Body of pancreas (tissue), 4 donors: ENCODE results near the gene PNKP. TPM values are rescaled to one million over a fixed set of nuclear protein-coding genes. Genes with fewer than 3 reads are reported as not detected.
A peak's percentile ranks its signal among the peaks of the same experiment; 100 is the strongest.

Experiments used
- ATAC-seq: fragments of 150-250 bp; one replicate; pipeline ENCODE4 v1.9.1; 2016
- DNase-seq, 4 donors: peaks; one replicate each; pipeline ENCODE4 v3.0.0-alpha.2; 2019
- H3K27ac ChIP-seq, 4 donors: fragments of 200-600 bp; sonication (generic); 1 replicate in 3 of 4; 2 replicates in 1 of 4; pipeline versions ENCODE4 v1.5.1 to v1.6.1; 2016 to 2019; ENCODE audit warnings: mild to moderate bottlenecking in 1 of 4, mixed read lengths in 1 of 4, moderate library complexity in 1 of 4
- H3K27me3 ChIP-seq, 2 donors: fragments of 200-600 bp; sonication (generic); one replicate each; pipeline ENCODE4 v1.6.0; 2016; ENCODE audit warnings: mild to moderate bottlenecking in 1 of 2
- H3K36me3 ChIP-seq, 2 donors: fragments of 200-600 bp; sonication (generic); replicated peaks in 1 of 2; 2 replicates each; pipeline ENCODE4 v1.5.1; 2016; ENCODE audit warnings: low read depth in 2 of 2; ENCODE audit not compliant: insufficient read depth in 1 of 2
- H3K4me1 ChIP-seq: fragments of 200-600 bp; sonication (generic); one replicate; pipeline ENCODE4 v1.6.0; 2016
- H3K4me3 ChIP-seq, 2 donors: fragments of 200-600 bp; sonication (generic); 1 replicate in 1 of 2; 2 replicates in 1 of 2; pipeline ENCODE4 v1.5.1; 2016 to 2019
- H3K9me3 ChIP-seq, 3 donors: fragments of 200-600 bp; sonication (generic); 1 replicate in 2 of 3; 2 replicates in 1 of 3; pipeline ENCODE4 v1.5.1; 2016
- POLR2A ChIP-seq, 3 donors: fragments of 450-650 bp; IDR thresholded peaks; one replicate each; pipeline ENCODE4 v1.6.1; 2016; ENCODE audit warnings: antibody characterized with exemption in 3 of 3, mild to moderate bottlenecking in 2 of 3
- WGBS, 2 donors: methylation state at CpG; one replicate each; pipeline ENCODE4 v1.1.5; 2017; 5-methylcytosine and 5-hydroxymethylcytosine counted together
- intact Hi-C: fragments of 100-400 bp; cut with DNase I; formaldehyde crosslinking; loops from one replicate; pipeline ENCODE4 v1.15.1; 2023
- total RNA-seq, 2 donors: library from RNA; depleted of rRNA; stranded (reverse); fragments of >200 nt; gene quantifications; one replicate each; pipeline ENCODE4 v1.1.0, GENCODE V29; 2016
- TF ChIP-seq, protein P1 (sequence below), 7 experiments: fragments of 450-650 bp in 4 of 7; fragments of 200-600 bp in 3 of 7; sonication (generic) in 3 of 7; IDR thresholded peaks; one replicate each; pipeline ENCODE4 v1.5.1; 2016 to 2019; ENCODE audit warnings: antibody characterized with exemption in 7 of 7

The PNKP gene
- total RNA-seq, 2 donors from 2014 or later = 59.7 to 122 TPM

DNA sequence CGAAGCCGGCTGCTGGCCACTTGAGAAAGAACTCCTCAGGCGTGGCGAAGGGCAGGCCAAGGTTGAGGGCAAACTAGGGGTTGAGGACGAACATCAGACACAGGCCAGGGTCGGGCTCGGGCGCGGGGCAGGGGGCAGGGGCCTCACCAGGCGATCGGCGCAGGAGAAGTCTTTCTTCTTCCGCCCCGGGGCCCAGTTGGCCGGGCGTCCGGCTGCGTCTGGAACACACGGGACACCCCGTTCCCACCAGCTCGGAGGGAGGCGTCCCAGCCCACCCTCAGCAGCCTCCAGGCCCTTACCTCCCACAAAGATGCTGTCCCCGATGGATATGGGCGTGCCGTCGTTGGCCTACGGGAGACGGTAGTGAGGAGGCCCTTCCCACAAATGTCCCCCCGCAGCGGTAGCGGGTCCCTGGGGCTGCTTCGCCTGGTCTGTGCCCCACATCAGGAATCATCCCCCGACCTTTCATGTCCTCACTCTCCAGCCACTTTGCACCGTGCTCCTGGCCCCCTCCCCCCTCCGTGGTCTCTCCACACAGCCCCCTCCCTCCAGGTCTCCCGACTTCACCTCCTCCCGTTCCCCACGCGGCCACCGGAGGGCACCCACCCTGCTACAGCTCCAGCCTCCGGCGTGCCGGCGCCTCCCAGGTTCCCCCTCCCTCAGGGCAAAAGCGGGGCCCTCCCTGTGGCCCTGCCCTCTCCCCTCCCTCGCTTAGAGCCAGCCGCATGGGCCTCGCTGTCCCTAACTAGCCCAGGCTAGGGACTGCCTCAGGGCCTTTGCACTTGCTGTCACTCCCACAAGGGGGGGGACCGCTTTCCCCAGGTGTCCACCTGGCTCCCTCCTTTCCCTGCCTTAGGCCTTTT lies 4.8 kb downstream of the PNKP start:
- intact Hi-C loops = no loop called here

GRCh38 chr19:49861541-49862378 lies 5.6 kb downstream of the PNKP start:
- H3K4me1 ChIP-seq = peaks cover 20% of the 10 kb centered on the region
- ATAC-seq (no peak), DNase-seq (peak in 1 of 4 donors; percentile 4)
- no peaks in the 10 kb centered on the region for H3K9me3 ChIP-seq
- WGBS, 2 donors = 85 to 92% methylated on average over 42 to 59 of the region's 60 CpGs
- peaks cover 15 to 20% of the 10 kb centered on the region in 2 donors for H3K36me3 ChIP-seq
- intact Hi-C loops = no loop called here
- TF ChIP-seq POLR2A (IDR thresholded peaks at IDR 0.05) = no peak
- TF ChIP-seq, protein P1, sequence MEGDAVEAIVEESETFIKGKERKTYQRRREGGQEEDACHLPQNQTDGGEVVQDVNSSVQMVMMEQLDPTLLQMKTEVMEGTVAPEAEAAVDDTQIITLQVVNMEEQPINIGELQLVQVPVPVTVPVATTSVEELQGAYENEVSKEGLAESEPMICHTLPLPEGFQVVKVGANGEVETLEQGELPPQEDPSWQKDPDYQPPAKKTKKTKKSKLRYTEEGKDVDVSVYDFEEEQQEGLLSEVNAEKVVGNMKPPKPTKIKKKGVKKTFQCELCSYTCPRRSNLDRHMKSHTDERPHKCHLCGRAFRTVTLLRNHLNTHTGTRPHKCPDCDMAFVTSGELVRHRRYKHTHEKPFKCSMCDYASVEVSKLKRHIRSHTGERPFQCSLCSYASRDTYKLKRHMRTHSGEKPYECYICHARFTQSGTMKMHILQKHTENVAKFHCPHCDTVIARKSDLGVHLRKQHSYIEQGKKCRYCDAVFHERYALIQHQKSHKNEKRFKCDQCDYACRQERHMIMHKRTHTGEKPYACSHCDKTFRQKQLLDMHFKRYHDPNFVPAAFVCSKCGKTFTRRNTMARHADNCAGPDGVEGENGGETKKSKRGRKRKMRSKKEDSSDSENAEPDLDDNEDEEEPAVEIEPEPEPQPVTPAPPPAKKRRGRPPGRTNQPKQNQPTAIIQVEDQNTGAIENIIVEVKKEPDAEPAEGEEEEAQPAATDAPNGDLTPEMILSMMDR (IDR thresholded peaks at IDR 0.05) = no peak
- no peak overlapping the region for H3K4me3 ChIP-seq
- no peak overlapping the region for H3K27ac ChIP-seq
- H3K27me3 ChIP-seq = no peaks in the 10 kb centered on the region

More for the DNA sequence above, 4.8 kb downstream of the PNKP start:
- DNase-seq (peak in 2 of 4 donors; percentile 8 to 15), ATAC-seq (no peak)
- Histone ChIP-seq H3K9me3 (no peaks in the 10 kb centered on the region), H3K36me3 (peaks cover 15 to 20% of the 10 kb centered on the region in 2 donors), H3K27me3 (no peaks in the 10 kb centered on the region), H3K27ac (no peak overlapping the region), H3K4me1 (peaks cover 24% of the 10 kb centered on the region), H3K4me3 (no peak overlapping the region)
- TF ChIP-seq POLR2A (IDR thresholded peaks at IDR 0.05) = no peak
- TF ChIP-seq, protein P1 (IDR thresholded peaks at IDR 0.05) = peak in 2 of 7 experiments; percentile 8 to 14
- 85 to 86% methylated on average over 33 to 40 of the region's 49 CpGs for WGBS, 2 donors

DNA sequence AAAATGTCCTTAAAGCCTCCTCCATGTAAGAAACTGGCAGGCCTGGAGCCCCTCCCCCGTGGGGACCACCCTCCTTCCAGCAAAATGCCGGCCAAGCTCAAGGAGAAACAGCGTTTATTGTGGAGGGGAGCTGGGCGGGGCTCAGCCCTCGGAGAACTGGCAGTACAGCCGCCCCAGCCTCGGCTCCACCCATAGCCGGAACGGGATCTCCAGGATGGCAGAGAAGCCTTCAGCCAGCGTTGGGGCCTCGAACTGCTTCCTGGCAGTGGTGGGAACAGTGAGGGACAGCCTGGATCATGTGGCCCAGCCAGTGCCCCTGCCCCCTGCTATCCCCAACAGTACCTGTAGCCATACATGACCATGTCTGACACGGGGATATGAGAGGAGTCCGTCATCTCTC lies 6.3 kb downstream of the PNKP start:
- DNase-seq (peak in 1 of 4 donors; percentile 8), ATAC-seq (no peak)
- Histone ChIP-seq H3K36me3 (peaks cover 17 to 20% of the 10 kb centered on the region in 2 donors), H3K4me1 (peaks cover 14% of the 10 kb centered on the region), H3K9me3 (no peaks in the 10 kb centered on the region), H3K4me3 (no peak overlapping the region), H3K27me3 (no peaks in the 10 kb centered on the region), H3K27ac (peak overlapping the region in 1 of 4 donors; percentile 25)
- intact Hi-C loops = no loop called here
- TF ChIP-seq POLR2A (IDR thresholded peaks at IDR 0.05) = no peak
- TF ChIP-seq, protein P1 (IDR thresholded peaks at IDR 0.05) = no peak
- 61 to 72% methylated on average over 13 of the region's 13 CpGs for WGBS, 2 donors

GRCh38 chr19:49860336-49861102 lies 6.9 kb downstream of the PNKP start:
- Histone ChIP-seq H3K36me3 (peaks cover 17 to 20% of the 10 kb centered on the region in 2 donors), H3K4me3 (no peak overlapping the region), H3K9me3 (no peaks in the 10 kb centered on the region), H3K27me3 (no peaks in the 10 kb centered on the region), H3K4me1 (peaks cover 8% of the 10 kb centered on the region), H3K27ac (peak overlapping the region in 1 of 4 donors; percentile 25)
- DNase-seq = no peak
- 72% methylated on average over 16 of the region's 17 CpGs for WGBS, 2 donors
- TF ChIP-seq, protein P1 (IDR thresholded peaks at IDR 0.05) = no peak
- intact Hi-C loops = no loop called here
- no peak for ATAC-seq
